ENCODE results near the gene TRIM38.
A peak's percentile ranks its signal among the peaks of the same experiment; 100 is the strongest.
"Not testable (repeated sequence)": the region's sequence is repeated elsewhere in the genome, so short reads cannot be mapped to it uniquely, and the experiment has no call there.

TRIM38 gene

DNA sequence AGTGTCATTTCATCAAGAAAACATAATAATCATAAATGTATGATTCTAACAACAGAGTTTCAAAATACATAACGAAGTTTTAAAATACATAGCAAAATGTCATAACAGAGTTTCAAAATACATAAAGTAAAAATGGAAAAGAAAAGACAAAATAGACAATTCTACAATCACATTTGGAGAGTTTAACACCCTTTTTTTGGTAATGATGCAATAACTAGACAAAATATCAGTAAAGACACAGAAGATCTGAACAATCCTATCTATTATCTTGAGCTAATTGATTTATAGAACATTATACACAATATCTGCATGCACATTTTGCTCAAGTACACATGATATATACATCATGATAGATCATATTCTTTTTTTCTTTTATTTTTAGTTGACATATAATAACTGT lies 18.7 kb upstream of the TRIM38 start:
- no peak for DNase-seq (ENCODE audit: low read depth)

DNA sequence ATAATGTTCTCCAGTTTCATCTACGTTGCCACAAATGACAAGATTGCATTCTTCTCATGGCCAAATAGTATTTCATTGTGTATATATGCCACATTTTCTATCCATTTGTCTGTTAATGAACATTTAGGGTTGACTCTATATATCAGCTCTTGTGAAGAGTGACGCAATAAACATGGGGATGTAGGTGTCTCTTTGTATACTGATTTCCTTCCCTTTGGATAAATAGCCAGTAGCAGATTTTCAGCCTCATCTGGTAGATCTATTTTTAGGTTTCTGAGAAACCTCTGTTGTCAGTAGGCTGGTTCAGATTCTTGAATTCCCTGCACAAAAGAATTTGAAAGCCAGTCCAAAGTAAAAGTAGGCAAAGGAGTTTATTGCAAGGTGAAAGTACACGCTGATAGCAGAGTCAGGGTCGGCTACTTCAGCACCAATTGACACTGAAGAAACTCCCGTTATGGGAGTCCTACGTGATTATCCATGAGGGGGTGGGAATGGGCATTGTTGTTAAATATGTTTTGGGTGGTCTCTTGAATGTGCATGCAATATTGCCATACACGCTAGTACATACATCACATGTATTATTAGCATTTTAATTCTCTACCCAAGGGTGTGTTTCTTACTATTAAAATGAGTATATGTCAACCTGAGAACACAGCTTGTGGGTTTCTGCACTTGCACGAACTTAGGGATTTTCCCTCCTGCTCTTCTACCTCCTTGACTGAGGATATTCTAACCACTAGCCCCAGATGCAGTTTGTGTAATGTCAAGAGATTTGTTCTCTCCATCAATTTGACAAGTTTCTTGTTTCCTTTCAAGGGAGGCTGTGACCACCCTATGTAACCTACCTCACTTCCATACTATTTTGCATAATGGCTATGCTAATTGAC lies 17.7 kb upstream of the TRIM38 start:
- no peak for DNase-seq (ENCODE audit: low read depth)

DNA sequence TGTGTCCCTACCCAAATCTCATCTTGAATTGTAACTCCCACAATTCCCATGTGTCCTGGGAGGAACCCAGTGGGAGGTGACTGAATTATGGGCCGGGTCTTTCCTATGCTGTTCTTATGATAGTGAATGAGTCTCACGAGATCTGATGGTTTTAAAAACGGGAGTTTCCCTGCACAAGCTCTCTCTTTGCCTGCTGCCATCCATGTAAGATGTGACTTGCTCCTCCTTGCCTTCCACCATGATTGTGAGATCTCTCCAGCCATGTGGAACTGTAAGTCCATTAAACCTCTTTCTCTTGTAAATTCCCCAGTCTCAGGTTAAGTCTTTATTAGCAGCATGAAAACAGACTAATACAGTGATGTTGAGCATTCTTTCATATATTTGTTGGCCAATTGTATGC lies 16.9 kb upstream of the TRIM38 start:
- not testable (repeated sequence) for DNase-seq (ENCODE audit: low read depth)

- DNase-seq (ENCODE audit: low read depth) = no peak
These were observed 16.0 kb upstream of the TRIM38 start for GRCh38 chr6:25946631-25947030.

DNA sequence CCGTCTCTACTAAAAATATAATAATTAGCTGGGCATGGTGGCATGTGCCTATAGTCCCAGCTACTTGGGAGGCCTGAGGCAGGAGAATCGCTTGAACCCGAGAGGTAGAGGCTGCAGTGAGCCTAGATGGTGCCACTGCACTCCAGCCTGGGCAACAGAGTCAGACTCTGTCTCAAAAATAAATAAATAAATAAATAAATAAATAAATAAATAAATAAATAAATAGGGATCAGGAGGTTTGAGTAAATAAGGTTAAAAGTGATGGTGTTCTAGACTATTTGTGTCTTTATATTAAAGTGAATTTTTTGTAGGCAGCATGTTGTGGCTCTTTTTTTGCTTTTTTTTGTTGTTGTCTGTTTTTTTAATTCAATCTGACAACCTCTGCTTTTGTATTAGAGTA lies 15.1 kb upstream of the TRIM38 start:
- not testable (repeated sequence) for DNase-seq (ENCODE audit: low read depth)

DNA sequence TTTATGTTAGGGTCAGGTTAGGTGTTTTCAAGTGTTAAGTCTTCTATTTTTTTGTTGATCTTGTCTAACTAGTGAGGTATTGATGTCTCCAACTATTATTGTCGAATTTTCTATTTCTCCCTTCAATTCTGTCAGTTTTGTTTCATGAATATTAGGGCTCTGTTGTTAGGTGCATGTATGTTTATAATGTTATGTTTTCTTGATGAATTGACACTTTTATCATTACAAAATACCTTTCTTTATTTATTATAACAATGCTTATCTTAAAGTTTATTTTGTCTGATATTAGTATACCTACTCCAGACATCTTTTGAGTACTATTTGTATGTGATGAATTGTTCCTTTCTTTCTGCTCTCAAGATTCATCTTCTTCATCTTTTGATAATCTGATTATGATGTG lies 12.9 kb upstream of the TRIM38 start:
- DNase-seq (ENCODE audit: low read depth) = no peak

- DNase-seq (ENCODE audit: low read depth) = no peak
These were observed 12.3 kb upstream of the TRIM38 start for GRCh38 chr6:25950297-25950696.

- DNase-seq (ENCODE audit: low read depth) = no peak
These were observed 11.1 kb upstream of the TRIM38 start for GRCh38 chr6:25951296-25952032.

DNA sequence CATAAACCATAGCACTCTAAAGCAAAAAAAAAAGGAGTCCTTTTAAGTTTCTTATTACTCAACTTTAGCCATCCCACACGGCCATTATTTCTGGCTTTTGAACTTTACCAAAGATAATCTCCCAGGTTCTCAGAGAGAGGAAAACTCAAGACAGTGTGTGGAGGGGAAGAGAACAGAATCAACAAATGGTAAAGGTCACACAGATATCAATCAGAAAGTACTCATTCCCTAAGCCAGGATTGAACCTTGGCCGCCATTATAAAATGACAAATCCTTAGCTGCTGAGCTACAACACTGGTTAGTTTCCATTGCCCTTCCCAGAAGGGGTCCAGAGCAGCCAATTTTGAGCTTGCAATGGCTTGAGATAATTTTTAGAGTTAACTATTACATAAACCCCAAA lies 10.1 kb upstream of the TRIM38 start:
- DNase-seq (ENCODE audit: low read depth) = no peak

- no peak for DNase-seq (ENCODE audit: low read depth)
These were observed 8.9 kb upstream of the TRIM38 start for GRCh38 chr6:25953733-25954132.

DNA sequence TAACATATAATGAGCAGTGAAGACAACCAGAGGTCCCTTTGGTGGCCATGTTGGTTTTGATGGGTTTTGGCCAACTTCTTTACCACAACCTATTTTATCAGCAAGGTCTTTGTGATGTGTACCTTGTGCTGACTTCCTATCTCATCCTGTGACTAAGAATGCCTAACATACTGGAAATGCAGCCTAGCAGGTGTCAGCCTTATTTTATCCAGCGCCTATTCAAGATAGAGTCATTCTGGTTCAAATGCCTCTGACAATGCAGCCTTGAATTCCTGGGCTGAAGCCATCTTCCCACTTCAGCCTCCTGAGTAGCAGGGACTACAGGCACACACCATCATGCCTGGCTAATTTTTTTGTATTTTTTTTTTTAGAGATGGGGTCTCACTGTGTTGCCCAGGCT lies 7.8 kb upstream of the TRIM38 start:
- DNase-seq (ENCODE audit: low read depth) = no peak

- DNase-seq (ENCODE audit: low read depth) = no peak
These were observed 6.4 kb upstream of the TRIM38 start for GRCh38 chr6:25956226-25956625.

DNA sequence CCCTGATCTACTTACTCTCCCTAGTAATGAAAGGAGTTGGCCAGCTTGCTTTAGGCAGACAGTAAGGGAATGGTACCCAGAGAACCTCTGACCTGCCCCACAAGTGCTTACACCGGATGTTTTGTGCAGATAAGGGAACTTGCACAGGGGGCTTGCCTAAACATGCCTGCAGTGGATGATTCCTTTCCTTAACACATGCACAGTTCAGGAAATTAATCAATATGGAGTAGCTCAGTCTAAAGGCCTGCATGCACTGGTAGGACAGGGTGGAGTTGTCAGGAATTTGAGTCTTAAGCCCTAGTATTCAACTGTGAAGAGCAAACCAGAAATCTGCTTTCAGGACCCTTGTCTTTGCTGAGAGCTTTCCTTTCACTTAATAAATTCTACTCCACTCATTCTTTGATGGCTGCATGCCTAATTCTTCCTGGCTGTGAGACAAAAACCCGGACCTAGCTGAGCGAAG lies 3.9 kb upstream of the TRIM38 start:
- DNase-seq (ENCODE audit: low read depth) = no peak

GRCh38 chr6:25959890-25960536 lies 2.6 kb upstream of the TRIM38 start:
- DNase-seq (ENCODE audit: low read depth) = peak; percentile 40

DNA sequence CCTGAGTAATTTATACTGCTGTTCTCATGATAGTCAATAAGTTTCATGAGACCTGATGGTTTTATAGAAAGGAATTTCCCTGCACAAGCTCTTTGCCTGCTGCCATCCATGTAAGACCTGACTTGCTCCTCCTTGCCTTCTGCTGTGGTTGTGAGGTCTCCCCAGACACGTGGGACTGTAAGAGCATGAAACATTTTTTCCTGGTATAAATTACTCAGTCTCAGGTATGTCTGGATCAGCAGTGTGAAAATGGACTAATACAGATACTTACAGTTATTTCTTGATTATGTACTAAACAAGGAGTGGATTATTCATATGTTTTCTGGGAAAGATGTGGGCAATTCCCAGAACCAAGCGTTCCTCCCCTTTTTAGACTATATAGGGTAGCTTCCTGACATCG lies 1.9 kb upstream of the TRIM38 start:
- no peak for DNase-seq (ENCODE audit: low read depth)

DNA sequence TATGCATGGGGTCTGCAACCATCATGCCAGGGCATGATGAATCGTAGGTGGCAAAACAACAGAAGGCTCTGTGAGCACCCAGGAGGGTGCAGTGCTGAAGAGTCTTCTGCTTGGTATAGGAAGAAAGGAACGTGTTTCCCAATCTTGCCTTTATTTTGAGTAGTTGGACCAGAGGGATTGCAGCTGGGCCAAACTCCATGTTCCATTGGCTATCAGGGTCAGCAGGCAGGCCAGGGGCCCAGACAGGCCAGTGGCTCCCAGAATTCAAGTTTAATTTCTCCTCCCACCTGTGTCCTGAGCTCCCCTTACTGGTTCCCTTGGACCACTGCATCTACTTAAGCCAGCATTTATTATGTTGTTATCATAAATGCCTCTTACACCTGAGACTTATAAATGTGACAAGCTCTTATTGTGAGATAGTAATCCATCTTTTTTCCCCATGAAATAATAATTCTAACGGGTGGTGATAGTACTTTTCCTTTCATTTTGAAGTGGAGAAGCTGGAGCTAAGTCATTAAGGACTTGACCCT lies 918 bp upstream of the TRIM38 start:
- DNase-seq (ENCODE audit: low read depth) = peak; percentile 17

GRCh38 chr6:25963426-25964123 lies 973 bp downstream of the TRIM38 start:
- DNase-seq (ENCODE audit: low read depth) = peak; percentile 10

DNA sequence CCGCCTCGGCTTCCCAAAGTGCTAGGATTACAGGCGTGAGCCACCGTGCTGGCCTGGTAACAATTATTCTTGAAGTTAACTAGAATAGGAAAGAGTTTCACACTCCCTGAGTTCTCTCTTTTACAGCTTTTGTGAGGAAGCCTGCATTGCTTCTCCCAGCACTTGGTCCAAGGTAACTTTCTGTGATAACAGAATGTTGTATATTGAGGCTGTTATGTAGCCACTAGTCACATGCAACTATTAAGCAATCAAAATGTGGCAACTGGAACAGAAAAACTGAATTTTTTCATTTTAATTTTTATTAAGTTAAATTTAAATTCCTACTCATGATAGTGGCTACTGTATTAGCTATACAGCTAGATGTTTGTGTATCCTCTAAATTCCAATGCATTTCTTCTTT lies 2.5 kb downstream of the TRIM38 start:
- no peak for DNase-seq (ENCODE audit: low read depth)

DNA sequence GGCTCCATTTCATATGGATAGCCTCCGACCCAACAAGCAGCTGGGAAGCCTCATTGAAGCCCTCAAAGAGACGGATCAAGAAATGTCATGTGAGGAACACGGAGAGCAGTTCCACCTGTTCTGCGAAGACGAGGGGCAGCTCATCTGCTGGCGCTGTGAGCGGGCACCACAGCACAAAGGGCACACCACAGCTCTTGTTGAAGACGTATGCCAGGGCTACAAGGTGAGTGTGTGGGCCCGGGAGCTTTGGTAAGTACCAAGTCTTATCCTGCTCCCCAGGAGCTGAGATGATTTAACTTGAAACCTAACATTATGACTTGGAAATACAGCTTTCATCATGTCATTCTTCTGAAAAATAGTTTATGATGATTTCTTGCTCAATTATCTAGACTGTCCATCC lies 4.1 kb downstream of the TRIM38 start:
- no peak for DNase-seq (ENCODE audit: low read depth)

GRCh38 chr6:25968769-25969168 lies 6.2 kb downstream of the TRIM38 start:
- no peak for DNase-seq (ENCODE audit: low read depth)

DNA sequence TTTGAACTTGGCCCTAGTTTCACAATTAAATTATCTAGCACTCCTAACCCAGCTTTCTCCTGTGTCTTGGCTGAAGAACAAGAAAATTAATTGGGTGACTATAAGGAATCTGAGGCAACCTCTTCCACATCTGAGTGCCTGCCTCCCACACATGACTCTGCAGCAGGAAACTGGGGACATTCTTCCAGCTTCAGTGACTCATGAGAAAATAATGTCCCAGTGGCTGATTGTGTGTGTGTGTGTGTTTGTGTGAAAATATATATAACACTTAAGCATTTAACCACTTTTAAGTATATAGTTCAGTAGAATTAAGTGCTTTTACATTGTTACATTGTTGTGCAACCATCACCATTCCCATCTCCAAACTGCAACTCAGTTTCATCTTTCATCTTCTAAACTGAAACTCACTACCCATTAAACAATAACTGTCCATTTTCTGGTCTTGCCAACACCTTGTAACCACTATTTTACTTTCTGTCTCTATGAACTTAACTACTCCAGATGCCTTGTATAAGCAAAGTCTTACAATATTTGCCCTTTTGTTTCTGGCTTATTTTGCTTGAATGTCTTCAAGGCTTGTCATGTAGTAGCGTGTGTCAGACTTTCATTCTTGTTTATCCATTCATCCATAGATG lies 8.7 kb downstream of the TRIM38 start:
- DNase-seq (ENCODE audit: low read depth) = peak; percentile 89
